CD4-positive, alpha-beta T cell treated with Interferon alpha-2 for 1 hour (primary cell): Measurements from ENCODE around the gene COMMD6.

ENCODE experiments used
- DNase-seq, 2 donors: peaks; one replicate each; pipeline ENCODE4 v3.0.0-alpha.2; 2020 to 2022

Gene COMMD6

GRCh38 chr13:75518439-75519088 is 19.1 kb downstream of the COMMD6 start:
- DNase-seq: no peak

DNA sequence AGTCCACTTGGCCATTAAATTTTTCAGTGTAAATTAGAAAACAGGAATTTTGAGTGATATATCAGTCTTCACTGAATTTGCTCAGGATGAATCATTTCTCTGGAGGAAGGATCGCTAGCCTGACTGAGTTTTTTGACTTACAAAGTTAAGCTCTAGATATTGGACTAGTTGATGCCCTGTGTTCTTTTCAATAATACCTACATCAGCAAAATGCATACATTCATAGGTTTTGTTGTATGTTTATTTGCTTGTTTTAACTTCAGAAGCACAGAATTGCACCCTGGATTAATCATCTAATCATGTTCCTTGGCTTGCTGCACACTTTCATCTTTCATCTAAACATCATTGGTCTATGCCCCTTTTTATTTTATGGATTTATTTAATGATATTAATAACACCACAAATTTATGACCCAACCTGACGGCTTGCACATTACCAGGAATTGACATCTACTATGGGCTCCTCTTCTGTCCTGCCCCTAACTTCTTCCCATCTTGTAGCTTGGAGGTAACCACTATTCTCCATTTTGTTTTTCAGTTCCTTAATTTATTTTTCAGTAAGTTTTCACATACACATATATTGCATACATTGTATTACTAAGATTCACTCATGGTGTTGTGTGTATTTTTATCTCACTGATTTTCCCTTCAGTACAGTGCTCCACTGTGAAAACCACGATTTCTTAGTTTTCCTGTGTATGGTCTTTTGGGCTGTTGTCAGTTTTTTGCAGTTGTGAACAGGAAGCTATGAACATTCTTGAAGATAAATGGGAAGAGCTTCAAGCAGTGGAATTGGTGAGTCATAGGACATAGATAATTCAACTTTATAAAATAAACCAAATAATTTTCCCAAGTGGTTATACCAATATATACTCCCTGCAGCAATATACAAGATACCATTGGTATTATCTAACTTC is 23.3 kb downstream of the COMMD6 start:
- DNase-seq: no peak

- no peak for DNase-seq
Observed at GRCh38 chr13:75513271-75513670, 24.4 kb downstream of the COMMD6 start.

- DNase-seq: no peak
Observed at GRCh38 chr13:75512253-75512652, 25.4 kb downstream of the COMMD6 start.

GRCh38 chr13:75511051-75511625 is 26.5 kb downstream of the COMMD6 start:
- no peak for DNase-seq

GRCh38 chr13:75508002-75508548 is 29.6 kb downstream of the COMMD6 start:
- DNase-seq: no peak

GRCh38 chr13:75507027-75508001 is 30.3 kb downstream of the COMMD6 start:
- no peak for DNase-seq

- no peak for DNase-seq
Observed at GRCh38 chr13:75506018-75506417, 31.6 kb downstream of the COMMD6 start.

DNA sequence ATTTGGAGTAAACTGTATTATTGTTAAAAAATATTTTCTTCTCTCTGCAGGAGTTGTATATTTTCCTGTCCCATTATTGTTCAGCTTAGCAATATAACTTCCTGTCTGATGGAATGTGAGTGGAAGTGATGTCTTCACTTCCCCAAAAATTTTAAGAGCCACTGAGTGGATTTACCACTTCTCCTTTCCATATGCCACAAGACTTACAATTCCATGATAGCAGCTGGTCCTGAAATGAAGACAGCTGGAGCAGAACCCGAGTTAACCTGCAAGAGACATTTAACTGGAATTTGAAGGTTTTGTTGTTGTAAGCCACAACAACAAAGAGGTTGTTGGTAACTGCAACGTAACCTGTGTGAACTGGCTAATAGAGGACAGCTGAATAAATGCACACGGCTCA is 32.3 kb downstream of the COMMD6 start:
- no peak for DNase-seq

DNA sequence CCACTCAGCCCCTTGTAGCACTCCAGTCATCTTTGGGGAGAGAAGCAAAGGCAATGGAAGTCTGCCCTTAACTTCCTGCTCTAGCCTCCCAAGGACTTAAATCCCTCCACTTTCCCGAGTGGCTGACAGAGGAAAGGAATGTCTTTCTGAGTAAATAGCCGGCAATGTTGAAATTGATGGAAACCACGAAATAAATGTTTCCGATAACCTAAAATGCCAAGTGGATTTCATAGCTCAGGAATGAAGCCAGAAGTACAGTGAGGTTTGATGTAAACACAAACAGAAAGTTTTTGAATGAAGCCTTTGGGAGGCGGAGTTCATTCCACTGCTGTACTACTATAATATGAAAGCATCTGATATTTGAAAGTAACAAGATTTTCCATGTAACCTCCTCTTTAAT is 41.7 kb downstream of the COMMD6 start:
- DNase-seq: no peak

DNA sequence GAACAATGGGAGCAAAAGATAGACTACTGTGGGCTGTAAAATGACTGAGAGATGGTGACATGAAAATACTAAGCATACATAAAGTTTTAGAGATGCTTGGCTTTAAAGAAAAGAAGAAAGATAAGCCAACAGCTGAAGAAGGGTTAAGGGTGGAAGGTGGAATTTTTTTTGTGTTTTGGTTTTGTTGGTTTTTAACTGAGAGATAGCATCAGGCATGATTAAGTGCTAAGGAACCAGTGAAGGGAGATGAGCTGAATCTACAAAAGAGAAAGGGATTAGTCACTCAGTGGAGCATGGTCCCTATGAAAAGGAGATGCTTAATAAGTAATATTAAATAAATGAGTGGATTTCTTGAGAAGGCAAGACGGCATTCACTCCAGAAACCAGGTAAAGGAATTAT is 43.1 kb downstream of the COMMD6 start:
- DNase-seq: no peak

DNA sequence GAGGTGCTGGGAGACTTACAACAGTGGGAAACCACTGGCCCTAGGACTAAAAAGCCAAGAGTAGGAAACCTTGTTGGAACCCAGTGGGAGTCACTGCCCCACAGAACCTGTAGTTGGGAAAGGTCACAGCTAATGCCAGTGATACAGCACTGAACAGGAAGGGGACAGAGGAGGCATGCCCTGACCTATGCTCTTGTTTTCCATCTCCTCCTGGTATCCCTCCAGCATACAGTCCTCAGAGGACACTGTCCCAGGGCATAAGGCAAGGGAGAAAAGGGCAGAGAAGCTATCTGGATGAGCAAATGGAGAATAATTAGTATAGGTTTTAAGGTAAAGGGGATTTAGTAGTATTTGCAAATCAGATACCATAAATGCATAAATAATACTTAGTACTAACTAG is 44.5 kb downstream of the COMMD6 start:
- no peak for DNase-seq

DNA sequence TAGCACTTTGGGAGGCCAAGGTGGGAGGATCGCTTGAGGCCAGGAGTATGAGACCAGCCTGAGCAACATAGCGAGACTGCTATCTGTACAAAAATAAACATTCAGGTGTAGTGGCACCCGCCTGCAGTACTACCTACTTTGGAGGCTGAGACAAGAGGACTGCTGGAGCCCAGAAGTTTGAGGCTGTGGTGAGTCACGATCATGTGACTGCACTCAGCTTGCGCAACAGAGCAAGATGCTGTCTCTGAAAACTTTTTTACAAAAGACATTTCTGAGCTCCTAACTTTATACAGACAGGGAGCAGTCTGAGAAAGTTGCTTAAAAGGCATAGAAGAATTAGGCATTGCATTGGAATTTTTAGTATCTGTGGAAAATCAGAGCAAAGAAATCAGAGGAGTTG is 45.3 kb downstream of the COMMD6 start:
- no peak for DNase-seq

GRCh38 chr13:75491376-75491775 is 46.3 kb downstream of the COMMD6 start:
- DNase-seq: no peak

- DNase-seq: peak in 1 of 2 donors; percentile 18
Observed at GRCh38 chr13:75489502-75490263, 48.0 kb downstream of the COMMD6 start.

GRCh38 chr13:75486146-75487062 is 51.2 kb downstream of the COMMD6 start:
- no peak for DNase-seq

- DNase-seq: no peak
Observed at GRCh38 chr13:75485286-75486062, 52.2 kb downstream of the COMMD6 start.

- no peak for DNase-seq
Observed at GRCh38 chr13:75482820-75483079, 54.9 kb downstream of the COMMD6 start.

DNA sequence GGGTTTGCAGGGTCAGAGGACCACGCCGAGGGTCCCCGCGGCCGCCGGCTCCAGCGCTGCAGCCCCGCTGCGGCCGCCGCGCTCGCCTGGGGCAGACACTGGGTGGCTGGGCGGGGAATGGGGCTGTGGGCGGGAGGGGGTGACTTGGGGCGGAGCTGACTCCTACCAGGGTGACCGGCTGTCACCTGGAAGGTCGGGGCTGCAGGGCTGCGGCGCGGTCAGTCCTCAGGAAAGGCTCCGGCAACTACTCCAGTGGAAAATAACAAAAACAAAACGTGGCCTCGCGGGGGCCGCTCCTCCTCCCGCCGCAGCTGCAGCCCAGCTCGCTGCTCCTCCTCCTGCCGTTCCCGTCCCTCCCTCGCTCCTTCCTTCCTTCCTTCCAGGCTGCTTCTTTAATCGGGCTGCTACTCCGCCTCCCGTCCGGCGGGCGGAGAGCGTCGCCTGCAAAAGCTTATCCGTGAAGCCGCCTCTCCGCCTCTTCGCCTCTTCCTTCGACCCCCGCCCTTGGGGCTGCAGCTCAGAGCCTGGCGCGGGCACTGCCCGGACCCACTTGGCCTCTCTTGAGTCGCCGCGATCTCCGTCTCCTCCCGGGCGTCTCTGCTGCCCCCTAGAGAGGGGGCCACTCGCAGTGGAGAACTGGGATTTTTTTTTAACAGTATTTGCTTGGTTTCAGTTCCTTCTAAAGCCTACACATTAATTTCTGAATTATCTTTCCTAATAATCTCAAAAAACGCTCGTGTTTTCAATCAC is 55.4 kb downstream of the COMMD6 start, which contains the start of gene TBC1D4:
Gene TBC1D4 (minus strand): TSS at position 100 of the 750 bp plus-strand sequence. CDS start 402 bp downstream, outside the sequence.
- DNase-seq: peak; percentile 59 to 64
